Smooth muscle cell (in vitro differentiated cells): ENCODE data around the gene ALPI. TPM values are rescaled to one million over a fixed set of nuclear protein-coding genes. Genes with fewer than 3 reads are reported as not detected.

ENCODE experiments used
- DNase-seq: peaks from one replicate; lab custom pipeline; 2025; ENCODE audit not compliant: unreplicated experiment; lab: John Stamatoyannopoulos, UW
- H2AFZ ChIP-seq: fragments of 200-600 bp; sonication (generic); 2 replicates; pipeline ENCODE4 v1.6.0; 2016; ENCODE audit warnings: antibody characterized with exemption, low read depth, mild to moderate bottlenecking
- H3F3A ChIP-seq: fragments of 200-600 bp; sonication (generic); 2 replicates; pipeline ENCODE4 v1.6.0; 2017; ENCODE audit warnings: antibody characterized with exemption, low read depth
- H3K27ac ChIP-seq: fragments of 200-600 bp; sonication (generic); 2 replicates; pipeline ENCODE4 v1.5.1; 2016; ENCODE audit warnings: low read depth, mild to moderate bottlenecking
- H3K27me3 ChIP-seq: fragments of 200-600 bp; sonication (generic); 2 replicates; pipeline ENCODE4 v1.6.1; 2016; ENCODE audit warnings: low read depth, mild to moderate bottlenecking
- H3K36me3 ChIP-seq: fragments of 200-600 bp; sonication (generic); 2 replicates; pipeline ENCODE4 v1.5.1; 2016; ENCODE audit warnings: low read depth
- H3K4me1 ChIP-seq: fragments of 200-600 bp; sonication (generic); 2 replicates; pipeline ENCODE4 v1.5.1; 2016; ENCODE audit warnings: low read depth
- H3K4me2 ChIP-seq: fragments of 200-600 bp; sonication (generic); 2 replicates; pipeline ENCODE4 v1.6.0; 2016; ENCODE audit warnings: mild to moderate bottlenecking
- H3K4me3 ChIP-seq: fragments of 200-600 bp; sonication (generic); 2 replicates; pipeline ENCODE4 v1.5.1; 2016; ENCODE audit warnings: mild to moderate bottlenecking
- H3K79me2 ChIP-seq: fragments of 200-600 bp; sonication (generic); 2 replicates; pipeline ENCODE4 v1.6.0; 2016; ENCODE audit warnings: low read depth, mild to moderate bottlenecking
- H3K9ac ChIP-seq: fragments of 200-600 bp; sonication (generic); 2 replicates; pipeline ENCODE4 v1.6.0; 2016; ENCODE audit warnings: low read depth
- H3K9me3 ChIP-seq: fragments of 200-600 bp; sonication (generic); replicated peaks from 2 replicates; pipeline ENCODE4 v1.5.1; 2016; ENCODE audit warnings: low read depth
- H4K20me1 ChIP-seq: fragments of 200-600 bp; sonication (generic); 2 replicates; pipeline ENCODE4 v1.6.0; 2016; ENCODE audit warnings: low read depth
- CTCF ChIP-seq: fragments of 200-600 bp; sonication (generic); IDR thresholded peaks from 2 replicates; pipeline ENCODE4 v1.5.1; 2017; ENCODE audit warnings: borderline replicate concordance, mild to moderate bottlenecking, antibody characterized with exemption; ENCODE audit not compliant: insufficient read depth, poor library complexity, severe bottlenecking
- WGBS: methylation state at CpG from one replicate; pipeline ENCODE4 v1.1.7; 2016; ENCODE audit warnings: low lambda C conversion rate; 5-methylcytosine and 5-hydroxymethylcytosine counted together
- polyA plus RNA-seq: library from polyadenylated mRNA; unstranded; fragments of >200 nt; fragmentation: Nextera tagmentation; extraction: Ambion mirVana; gene quantifications from 2 replicates; pipeline ENCODE4 v1.2.1, GENCODE V29; 2016
- total RNA-seq: library from RNA; depleted of rRNA; stranded (reverse); fragments of >200 nt; gene quantifications from 2 replicates; pipeline ENCODE4 v1.2.3, GENCODE V29; 2014

Gene ALPI
- total and polyA plus RNA-seq, 2 experiments from 2014 or later: not detected

GRCh38 chr2:232506709-232507108 is 50.8 kb downstream of the ALPI start:
- DNase-seq: no peak
- no peaks in the 10 kb centered on the region for H3K36me3 ChIP-seq
- no peak overlapping the region for H3K9ac ChIP-seq
- H3K9me3 ChIP-seq: no peaks in the 10 kb centered on the region
- TF ChIP-seq CTCF: no peak
- H2AFZ ChIP-seq: no peak overlapping the region
- WGBS: 87% methylated on average over 4 of the region's 4 CpGs
- peaks cover 49% of the 10 kb centered on the region for H3K27me3 ChIP-seq
- H3K79me2 ChIP-seq: no peaks in the 10 kb centered on the region
- H3K4me1 ChIP-seq: peaks cover 16% of the 10 kb centered on the region
- H3K27ac ChIP-seq: no peak overlapping the region
- no peak overlapping the region for H3K4me2 ChIP-seq
- no peak overlapping the region for H3K4me3 ChIP-seq
- no peaks in the 10 kb centered on the region for H3F3A ChIP-seq
- H4K20me1 ChIP-seq: no peaks in the 10 kb centered on the region

GRCh38 chr2:232508251-232508650 is 52.3 kb downstream of the ALPI start:
- no peak for DNase-seq
- no peak for TF ChIP-seq CTCF
- peaks cover 10% of the 10 kb centered on the region for H3K4me1 ChIP-seq
- 83% methylated on average over 7 of the region's 7 CpGs for WGBS
- H3K9ac ChIP-seq: no peak overlapping the region
- H3K4me2 ChIP-seq: no peak overlapping the region
- no peaks in the 10 kb centered on the region for H3K9me3 ChIP-seq
- H3K36me3 ChIP-seq: no peaks in the 10 kb centered on the region
- H2AFZ ChIP-seq: no peak overlapping the region
- no peak overlapping the region for H3K27ac ChIP-seq
- H3K79me2 ChIP-seq: no peaks in the 10 kb centered on the region
- no peak overlapping the region for H3K4me3 ChIP-seq
- no peaks in the 10 kb centered on the region for H4K20me1 ChIP-seq
- H3K27me3 ChIP-seq: peaks cover 42% of the 10 kb centered on the region
- no peaks in the 10 kb centered on the region for H3F3A ChIP-seq

Other genes starting within 250 kb of the ALPI start
- 0.22 and 0.58 TPM in 2 replicates for gene ALPP, start 77.4 kb upstream of the ALPI start, total RNA-seq
- 0.99 TPM in 1 of 2 replicates, not detected in the other for gene ALPP, start 77.4 kb upstream of the ALPI start, polyA plus RNA-seq
- gene ALPG, start 49.3 kb upstream of the ALPI start, total RNA-seq: not detected in 2 replicates
- not detected in 2 replicates for gene ALPG, start 49.3 kb upstream of the ALPI start, polyA plus RNA-seq
- not detected in 2 replicates for gene ECEL1, start 31.7 kb downstream of the ALPI start, total RNA-seq
- gene ECEL1, start 31.7 kb downstream of the ALPI start, polyA plus RNA-seq: not detected in 2 replicates
- gene PRSS56, start 64.2 kb downstream of the ALPI start, total RNA-seq: not detected in 2 replicates
- gene PRSS56, start 64.2 kb downstream of the ALPI start, polyA plus RNA-seq: 0.24 TPM in 1 of 2 replicates, not detected in the other
- not detected in 2 replicates for gene CHRND, start 70.0 kb downstream of the ALPI start, total RNA-seq
- gene CHRND, start 70.0 kb downstream of the ALPI start, polyA plus RNA-seq: not detected in 2 replicates
- 0.58 TPM in 1 of 2 replicates, not detected in the other for gene CHRNG, start 83.5 kb downstream of the ALPI start, total RNA-seq
- gene CHRNG, start 83.5 kb downstream of the ALPI start, polyA plus RNA-seq: 0.84 TPM in 1 of 2 replicates, not detected in the other
- gene TIGD1, start 94.4 kb downstream of the ALPI start, total RNA-seq: 7.4 and 8.1 TPM in 2 replicates
- gene TIGD1, start 94.4 kb downstream of the ALPI start, polyA plus RNA-seq: 1.9 and 2.9 TPM in 2 replicates
- gene EIF4E2, start 94.5 kb downstream of the ALPI start, total RNA-seq: 83.1 and 110 TPM in 2 replicates
- 189 and 194 TPM in 2 replicates for gene EIF4E2, start 94.5 kb downstream of the ALPI start, polyA plus RNA-seq
- 6.4 and 7.7 TPM in 2 replicates for gene EFHD1, start 177.5 kb downstream of the ALPI start, total RNA-seq
- gene EFHD1, start 177.5 kb downstream of the ALPI start, polyA plus RNA-seq: 19.2 and 25.1 TPM in 2 replicates
- gene GIGYF2, start 241.2 kb downstream of the ALPI start, total RNA-seq: 57.6 and 62.2 TPM in 2 replicates
- 16.2 and 25.6 TPM in 2 replicates for gene GIGYF2, start 241.2 kb downstream of the ALPI start, polyA plus RNA-seq